Measurements from ENCODE around the gene PIP5K1A.
A peak's percentile ranks its signal among the peaks of the same experiment; 100 is the strongest.
"Not testable (repeated sequence)": the region's sequence is repeated elsewhere in the genome, so short reads cannot be mapped to it uniquely, and the experiment has no call there.

The PIP5K1A gene, protein sequence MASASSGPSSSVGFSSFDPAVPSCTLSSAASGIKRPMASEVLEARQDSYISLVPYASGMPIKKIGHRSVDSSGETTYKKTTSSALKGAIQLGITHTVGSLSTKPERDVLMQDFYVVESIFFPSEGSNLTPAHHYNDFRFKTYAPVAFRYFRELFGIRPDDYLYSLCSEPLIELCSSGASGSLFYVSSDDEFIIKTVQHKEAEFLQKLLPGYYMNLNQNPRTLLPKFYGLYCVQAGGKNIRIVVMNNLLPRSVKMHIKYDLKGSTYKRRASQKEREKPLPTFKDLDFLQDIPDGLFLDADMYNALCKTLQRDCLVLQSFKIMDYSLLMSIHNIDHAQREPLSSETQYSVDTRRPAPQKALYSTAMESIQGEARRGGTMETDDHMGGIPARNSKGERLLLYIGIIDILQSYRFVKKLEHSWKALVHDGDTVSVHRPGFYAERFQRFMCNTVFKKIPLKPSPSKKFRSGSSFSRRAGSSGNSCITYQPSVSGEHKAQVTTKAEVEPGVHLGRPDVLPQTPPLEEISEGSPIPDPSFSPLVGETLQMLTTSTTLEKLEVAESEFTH

DNA sequence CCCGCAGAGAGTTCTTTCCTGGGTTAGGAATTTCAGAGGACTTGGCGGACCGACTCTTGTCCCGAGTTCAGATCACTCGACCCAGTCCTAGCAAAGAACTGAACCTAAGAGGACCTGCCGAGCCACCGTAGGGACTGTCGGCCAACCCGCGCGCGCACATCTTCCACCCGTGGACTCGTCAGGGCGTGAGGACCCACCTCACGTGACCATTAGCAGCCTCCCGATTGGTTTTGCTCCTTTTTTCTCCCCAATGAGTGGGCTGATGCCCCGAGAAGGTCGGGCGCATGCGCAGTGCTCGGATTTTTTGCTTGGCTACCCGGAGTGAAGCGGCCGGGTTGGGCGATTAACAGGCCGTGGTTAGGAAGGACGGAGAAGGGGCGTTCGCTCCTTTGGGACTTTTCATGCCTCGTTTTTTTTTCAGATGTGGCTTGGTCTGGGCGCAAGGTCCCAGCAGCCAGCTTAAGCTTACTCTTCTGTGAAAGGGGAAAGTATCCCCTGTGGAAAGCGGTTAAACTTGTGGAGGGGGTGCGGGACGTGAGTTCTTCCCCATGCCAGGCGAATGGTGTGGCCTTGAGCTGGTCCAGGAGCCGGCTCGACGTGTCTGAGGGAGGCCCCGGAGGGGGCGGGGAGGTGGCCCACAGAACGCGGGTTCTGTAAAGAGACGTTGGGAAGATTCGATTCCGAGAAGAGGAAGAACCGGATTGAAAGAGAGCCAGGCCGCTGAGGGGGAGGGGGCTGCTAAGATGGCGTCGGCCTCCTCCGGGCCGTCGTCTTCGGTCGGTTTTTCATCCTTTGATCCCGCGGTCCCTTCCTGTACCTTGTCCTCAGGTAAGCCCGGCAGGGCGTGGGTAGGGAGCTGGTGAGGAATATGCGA is at the start of gene PIP5K1A:
PIP5K1A (plus strand) TSS at position 299 of the 874 bp plus-strand sequence; CDS start at position 744, 445 bp downstream.
- DNase-seq = peak; percentile 97

DNA sequence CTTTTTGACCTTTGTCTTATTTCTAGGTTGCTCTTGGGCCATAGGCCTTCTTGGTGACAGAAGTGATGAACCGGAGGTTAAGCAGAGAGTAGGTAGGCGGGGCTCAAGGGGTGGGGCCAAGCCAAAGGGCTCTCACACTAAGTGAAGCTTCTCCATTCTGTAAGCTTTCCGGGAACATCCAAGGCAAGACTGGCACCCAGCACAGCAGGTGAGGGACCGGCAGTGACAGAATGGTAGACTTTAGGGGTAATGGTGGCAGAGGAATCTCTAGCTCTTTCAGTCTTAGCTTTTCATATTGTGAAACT is 41.9 kb upstream of the PIP5K1A start, which contains the start of gene TNFAIP8L2:
TNFAIP8L2 (plus strand) TSS at position 135 of the 305 bp plus-strand sequence. CDS start 2,049 bp downstream, outside the sequence.
- DNase-seq = peak; percentile 88

DNA sequence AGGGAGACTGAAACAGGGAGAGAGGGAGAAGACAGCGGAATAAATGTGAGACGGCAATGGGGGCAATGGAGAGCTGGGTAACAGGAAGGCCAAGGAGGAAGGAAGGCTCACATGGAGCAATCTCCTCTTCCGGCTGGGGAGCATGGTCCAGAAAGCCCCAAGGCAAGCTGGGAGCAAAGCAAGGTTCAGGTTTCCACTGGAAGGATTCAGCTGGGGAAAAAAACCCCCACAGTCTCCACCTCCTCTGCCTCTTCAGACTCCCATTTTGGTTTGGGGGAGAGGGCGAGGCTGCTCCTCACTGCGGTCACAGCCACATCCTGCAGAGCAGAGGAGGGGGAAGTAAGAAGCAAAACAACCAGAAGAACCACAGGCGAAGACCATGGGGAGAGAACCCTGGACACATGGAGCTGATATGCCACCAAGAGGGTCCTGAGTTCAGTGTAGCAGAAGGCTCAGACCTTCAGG is 41.3 kb upstream of the PIP5K1A start:
- DNase-seq = peak; percentile 93

DNA sequence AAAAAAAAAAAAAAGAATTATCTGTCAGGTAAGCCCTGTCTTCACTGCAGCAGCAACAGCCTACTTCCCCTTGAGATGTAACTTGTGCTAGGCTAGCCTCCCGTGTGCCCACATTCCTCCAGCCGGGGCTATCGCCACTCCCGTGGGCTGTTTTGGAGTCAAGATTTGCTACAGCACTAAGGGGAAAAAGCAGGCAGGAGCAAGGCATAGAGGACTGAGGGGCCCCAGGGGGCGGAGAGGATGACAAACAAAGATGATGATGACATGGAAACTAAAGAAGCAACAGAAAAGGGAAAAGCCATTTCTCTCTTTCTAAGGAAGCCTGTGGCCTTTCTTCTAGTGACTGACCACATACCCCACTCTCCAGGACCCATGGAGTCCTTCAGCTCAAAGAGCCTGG is 40.0 kb upstream of the PIP5K1A start:
- DNase-seq = peak; percentile 67

DNA sequence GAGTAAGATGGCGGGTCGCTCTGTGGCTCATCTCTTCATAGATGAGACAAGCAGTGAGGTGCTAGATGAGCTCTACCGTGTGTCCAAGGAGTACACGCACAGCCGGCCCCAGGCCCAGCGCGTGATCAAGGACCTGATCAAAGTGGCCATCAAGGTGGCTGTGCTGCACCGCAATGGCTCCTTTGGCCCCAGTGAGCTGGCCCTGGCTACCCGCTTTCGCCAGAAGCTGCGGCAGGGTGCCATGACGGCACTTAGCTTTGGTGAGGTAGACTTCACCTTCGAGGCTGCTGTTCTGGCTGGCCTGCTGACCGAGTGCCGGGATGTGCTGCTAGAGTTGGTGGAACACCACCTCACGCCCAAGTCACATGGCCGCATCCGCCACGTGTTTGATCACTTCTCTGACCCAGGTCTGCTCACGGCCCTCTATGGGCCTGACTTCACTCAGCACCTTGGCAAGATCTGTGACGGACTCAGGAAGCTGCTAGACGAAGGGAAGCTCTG is 39.6 kb upstream of the PIP5K1A start:
- peak; percentile 73 for DNase-seq

DNA sequence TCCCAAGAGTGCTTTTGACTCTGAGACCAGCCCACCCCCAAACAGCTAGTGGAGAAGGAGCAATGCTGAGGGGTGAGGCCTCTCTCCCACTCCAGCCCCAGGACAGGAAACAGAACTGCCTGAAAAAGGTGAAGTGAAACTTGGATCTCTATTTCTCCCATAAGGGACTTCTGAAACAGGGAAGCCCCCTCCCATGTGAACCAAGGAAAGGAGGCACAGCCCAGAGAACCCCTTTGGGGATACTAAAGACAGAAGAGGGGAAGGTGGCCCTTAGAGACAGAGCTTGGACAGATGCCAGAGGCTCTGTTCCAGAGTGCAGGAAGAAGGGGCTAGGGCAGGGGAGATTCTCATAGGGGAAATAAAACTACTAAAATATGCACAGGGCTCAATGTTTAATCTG is 39.0 kb upstream of the PIP5K1A start:
- DNase-seq = peak; percentile 77

DNA sequence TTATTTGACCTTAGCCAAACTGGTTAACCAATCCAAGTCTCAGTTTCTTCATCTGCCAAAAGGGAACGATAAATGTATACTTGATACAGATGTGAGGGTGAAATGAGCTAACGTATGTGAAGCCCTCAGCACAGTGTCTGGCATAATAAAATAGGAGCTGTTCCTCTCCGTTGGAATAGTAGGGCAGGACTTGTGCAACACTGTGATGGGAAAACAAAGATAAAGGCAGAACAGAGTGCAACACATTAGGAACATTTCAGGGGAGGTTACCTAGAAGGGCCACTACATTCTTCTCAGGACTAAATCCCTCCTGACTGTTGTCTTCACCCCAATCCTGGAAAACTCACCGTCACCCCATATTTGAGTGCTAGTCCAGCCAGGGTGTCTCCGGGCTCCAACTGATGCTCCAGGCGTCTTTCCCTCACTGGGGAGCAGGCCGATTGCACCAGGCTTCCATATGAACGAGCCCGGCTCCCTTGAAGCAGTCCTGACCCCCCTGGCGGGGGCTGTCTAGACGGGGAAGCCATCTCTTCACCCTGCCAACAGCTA is 33.5 kb upstream of the PIP5K1A start:
- DNase-seq = no peak

DNA sequence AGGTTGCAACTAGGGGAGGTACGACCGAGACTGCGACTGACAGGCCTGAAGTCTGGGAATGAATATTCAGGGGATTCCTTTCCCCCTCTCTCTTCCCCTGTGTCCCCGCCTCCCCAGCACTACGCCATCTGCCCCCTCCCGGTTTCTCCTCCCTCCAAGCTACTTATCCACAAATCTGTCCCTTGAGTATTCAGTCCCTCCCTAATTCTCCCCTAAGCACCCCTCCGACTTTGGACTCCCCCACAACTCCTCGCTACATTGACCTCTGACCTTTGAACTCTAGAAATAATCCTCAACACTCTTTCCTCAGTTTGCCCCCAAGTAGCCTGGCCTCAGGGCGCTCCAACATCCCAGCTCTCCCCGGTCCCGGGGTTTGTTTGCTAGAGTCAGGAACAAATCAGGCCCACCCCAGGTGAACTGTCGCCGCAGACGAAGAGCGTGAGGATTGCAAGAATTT is 33.0 kb upstream of the PIP5K1A start:
- DNase-seq = no peak

DNA sequence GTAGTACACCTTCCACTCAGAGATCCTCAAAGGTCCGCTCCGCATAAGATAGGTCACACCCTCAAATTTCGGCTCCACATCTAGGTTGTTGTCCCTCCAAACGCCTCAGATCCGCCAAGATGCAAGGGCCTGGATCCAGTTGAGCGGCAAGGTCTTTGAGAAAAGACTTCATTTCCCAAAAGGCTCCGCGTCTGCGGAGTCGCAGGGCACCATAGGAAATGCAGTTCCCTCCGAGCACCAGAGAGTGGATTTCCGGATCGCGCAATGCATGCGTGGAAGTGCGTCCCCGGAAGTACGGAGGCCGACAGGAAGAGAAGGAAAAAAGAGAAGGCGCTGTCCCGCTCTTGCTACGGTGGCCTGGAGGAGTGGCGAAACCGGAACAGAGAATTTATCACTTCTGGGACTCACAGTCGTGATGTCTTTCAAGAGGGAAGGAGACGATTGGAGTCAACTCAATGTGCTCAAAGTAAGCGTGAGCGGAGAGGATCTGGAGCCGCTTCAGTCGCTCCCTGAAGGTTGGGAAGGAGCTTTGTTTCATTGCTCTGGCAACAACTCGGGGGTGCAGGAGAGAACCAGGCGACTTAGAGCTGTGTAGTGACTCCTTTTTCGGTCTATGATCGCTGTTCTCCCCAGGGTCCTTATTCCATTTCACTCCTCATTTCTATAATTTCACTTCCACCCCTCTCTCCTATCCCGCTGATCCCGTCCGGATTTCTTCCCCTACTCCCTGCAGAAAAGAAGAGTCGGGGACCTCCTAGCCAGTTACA is 32.4 kb upstream of the PIP5K1A start, which contains the start of the genes LYSMD1 and SCNM1:
LYSMD1 (minus strand) TSS at position 165 of the 767 bp plus-strand sequence. CDS start 644 bp downstream, outside the sequence.
SCNM1 (plus strand) TSS at position 407 of the 767 bp plus-strand sequence; CDS start at position 416, 9 bp downstream.
- DNase-seq = peak; percentile 99

DNA sequence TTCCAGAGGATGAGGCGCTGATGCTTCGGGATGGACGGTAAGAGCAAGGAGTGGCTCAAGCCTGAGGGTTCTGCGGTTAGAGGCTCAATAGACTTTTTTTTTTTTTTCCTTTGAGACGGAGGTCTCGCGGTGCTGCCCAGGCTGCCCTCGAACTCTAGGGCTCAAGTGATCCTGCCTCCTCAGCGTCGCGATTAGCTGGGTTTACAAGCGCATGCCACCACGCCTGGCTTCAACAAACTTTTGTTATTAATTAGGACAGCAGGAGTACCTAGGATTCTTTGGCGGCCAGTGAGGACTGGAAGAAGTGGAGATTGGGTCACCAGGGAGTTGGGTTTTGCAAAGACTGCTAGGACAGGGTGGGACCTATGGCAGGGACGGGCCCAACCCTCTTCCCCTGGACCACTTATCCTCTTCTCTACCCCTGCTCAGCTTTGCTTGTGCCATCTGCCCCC is 31.8 kb upstream of the PIP5K1A start:
- DNase-seq = peak; percentile 41

DNA sequence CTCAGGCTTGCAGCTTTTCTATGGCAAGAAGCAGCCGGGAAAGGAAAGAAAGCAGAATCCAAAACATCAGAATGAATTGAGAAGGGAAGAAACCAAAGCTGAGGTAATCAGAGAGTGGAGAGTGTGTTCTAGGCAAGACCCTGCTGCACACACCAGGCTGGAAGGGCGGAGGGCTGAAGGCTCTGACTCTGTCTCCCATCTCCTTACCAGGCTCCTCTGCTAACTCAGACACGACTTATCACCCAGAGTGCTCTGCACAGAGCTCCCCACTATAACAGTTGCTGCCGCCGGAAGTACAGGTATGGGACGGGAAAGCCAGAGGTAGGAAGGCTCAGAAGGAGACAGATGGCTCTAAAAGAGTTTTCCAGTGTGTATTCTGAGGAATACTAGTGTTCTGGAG is 31.2 kb upstream of the PIP5K1A start:
- DNase-seq = no peak

DNA sequence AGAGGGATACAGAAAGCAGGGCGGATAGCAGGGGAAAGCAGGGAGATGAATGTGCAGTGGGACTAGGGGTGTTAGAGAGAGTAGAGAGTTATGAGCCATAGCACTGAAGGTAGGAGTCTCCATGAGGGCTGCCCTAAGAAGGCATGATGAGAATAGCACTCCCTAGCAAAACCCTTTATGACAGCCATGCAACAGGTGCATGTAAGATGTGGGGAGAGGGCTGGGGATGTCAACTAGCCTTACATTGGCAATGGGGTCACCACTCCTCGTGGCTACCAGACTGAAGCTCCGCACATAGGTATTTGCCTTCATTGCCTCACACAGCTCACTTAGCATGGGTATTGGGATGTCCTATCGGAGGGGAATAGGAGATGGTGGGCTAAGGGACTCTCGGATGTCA is 27.2 kb upstream of the PIP5K1A start:
- DNase-seq = no peak

DNA sequence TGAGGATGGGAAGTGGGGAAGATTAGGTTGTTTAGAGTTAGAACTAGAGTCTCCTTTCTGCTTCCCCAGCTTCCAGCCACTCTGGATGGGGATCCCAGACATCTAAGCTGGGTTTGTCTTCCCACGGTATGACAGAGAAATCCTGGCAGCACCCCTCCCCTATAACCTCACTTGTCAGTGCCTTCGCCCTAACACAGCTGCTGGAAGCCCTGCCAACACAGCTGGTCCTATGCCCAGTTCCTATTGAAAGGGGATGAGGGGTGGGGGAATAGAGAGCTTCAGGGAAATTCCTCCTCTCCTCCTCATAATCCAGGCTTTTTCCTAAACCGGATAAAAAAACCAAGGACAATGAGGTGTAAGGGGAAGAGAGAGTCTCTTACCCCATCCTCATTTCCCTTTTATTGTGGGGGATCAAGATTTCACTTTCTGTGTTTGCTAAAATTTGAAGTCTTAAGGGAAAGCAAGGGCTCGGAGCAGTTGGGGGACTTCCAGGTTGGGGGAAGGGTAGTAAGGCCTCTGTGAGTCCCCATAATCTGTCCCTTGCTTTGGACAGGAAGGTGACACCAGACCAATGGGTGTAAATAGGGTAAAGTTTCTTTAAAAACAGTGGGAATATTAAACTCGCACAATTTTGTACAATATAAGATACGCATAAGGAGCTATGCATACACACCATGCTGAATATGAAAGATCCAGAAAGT is 23.2 kb upstream of the PIP5K1A start:
- no peak for DNase-seq

DNA sequence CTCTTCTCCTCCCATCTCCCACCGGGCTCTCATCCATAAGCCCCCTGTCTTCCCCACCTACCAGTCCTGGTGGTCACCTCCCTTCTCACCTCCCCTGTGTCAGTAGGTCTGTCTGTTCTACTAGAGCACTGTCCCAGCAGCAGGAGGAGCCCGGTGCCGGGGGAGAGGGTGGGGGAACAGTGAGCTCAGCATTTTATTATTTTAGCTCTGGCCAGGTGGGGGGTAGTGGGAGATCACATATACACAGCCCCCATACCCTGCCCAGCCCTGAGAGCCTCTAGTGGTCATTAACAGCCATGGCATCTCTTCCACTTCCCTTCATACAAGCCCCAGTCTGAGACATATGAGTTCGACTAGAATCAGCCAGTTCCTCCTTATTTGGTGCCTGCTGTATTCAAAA is 22.5 kb upstream of the PIP5K1A start, which contains the start of gene TMOD4:
TMOD4 (minus strand) TSS at position 119 of the 400 bp plus-strand sequence. CDS start 1,106 bp downstream, outside the sequence.
- peak; percentile 53 for DNase-seq

DNA sequence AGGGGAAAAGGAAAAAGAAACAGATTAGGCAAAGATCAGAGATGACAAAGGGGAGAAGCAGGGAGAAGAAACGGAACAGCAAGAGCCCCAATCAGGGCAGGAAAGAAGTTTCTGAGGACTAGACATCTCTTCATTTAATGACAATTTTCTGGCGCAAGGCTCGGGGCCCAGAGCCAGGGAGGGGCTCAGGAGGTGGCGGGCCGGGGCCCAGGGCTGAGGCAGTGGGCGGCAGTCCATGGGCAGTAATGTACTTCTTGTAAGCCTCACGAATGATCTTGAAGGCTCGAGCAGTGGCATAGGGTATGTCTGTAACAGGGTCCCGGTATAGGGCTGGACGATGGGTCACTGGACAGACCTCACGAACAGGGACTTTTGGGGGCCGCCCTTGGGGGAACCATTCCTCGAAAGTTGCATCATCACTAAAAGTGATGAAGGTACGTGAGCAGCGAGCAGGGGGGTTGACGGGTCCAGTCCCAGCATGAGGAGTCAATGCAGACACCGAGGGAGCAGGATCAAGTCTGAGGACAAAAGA is 21.8 kb upstream of the PIP5K1A start:
- no peak for DNase-seq

DNA sequence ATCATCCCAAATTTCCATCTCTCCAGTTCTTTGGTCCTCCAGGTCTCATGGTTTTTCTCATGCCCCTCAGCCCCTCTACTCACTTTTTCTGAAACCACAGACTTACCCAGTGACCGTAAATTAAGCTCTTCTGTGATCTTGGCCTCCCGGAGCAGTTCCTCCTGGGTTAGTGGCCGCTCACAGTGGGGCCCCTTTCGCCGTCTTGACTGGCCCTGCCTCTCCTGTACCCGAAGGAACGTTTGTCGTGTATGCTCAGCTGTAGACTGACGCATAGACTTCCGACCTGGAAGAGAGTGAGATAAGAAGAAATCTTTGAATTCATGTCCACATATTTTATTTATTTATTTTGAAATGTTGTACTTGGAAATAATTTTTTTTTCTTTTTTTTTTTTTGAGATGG is 14.1 kb upstream of the PIP5K1A start:
- no peak for DNase-seq

DNA sequence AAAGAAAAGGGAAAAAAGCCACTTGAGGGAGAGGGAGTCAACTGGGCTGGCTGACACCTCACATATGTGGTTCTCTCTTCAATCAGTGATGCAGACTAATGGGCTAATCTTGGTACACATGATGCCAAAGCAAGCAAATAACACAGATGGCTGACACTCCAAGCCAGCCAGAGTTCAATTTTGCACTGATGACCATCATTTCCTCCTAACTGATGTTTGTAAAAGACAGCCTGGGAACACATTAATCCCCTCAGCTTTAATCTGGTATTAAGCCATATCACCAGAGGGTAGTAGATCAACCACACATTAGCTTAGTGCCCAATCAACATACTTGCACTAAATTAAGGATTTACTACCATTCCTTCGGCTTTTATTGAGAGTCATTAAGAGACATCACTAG is 11.1 kb upstream of the PIP5K1A start:
- DNase-seq = no peak

DNA sequence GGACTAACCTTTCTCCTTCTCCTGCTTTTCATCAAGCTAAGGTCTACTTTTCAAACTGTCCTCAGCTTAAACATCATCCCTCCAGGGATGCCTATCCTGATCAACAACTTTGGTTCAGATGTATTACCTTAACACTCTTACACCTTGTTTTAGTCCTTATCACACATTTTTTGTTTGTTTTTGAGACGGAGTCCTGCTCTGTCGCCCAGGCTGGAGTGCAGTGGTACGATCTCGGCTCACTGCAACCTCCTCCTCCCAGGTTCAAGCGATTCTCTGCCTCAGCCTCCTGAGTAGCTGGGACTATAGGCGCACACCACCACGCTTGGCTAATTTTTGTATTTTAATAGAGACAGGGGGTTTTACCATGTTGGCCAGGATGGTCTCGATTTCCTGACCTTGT is 9.7 kb upstream of the PIP5K1A start:
- DNase-seq = not testable (repeated sequence)

DNA sequence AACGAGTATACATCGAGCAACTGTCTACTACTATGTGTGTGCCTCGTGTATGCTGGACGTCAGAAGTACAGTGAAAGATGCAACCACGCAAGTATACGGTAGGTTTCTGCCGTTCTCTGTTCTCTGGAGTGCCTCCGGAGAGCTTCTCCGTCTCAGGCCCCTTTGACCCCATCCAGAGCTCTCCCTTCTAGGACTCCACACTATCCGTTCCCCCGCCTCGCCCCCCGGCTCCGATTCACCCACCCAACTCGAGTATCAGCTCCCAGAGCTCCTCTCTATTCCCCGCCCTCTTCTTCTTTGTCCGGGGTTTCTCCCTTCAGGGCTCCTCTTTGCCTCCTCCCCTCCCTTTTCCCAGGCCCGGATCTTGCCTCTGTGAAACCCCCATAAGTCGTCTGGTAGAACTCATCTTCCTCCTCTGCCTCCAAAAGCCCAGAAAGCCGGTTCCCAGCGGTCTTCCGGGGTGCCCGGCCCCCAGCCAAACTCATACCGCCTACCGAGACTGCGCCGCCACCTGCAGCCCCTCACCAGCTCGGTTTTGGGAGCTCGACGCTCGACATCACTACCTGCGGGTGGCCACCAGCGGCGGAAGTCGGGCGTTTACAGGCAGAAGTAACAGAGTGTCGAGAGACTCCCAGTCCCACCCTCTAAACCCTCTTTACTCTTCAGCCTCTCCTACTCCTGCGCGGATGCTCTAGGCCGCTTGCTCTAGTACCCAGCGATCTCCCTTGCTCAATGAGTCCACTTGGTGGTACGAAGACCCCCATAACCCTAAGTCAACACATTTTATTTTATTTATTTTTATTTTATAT is 8.5 kb upstream of the PIP5K1A start, which contains the start of gene VPS72:
VPS72 (minus strand) TSS at position 561 of the 809 bp plus-strand sequence; CDS start at position 485, 76 bp downstream.
- DNase-seq = peak; percentile 85
